ENCODE results near the gene PLCH2. TPM values are rescaled to one million over a fixed set of nuclear protein-coding genes. Genes with fewer than 3 reads are reported as not detected.
A peak's percentile ranks its signal among the peaks of the same experiment; 100 is the strongest.

The PLCH2 gene
- total RNA-seq, 1 donor from 2014 or later: 61.4 TPM

- Mint-ChIP-seq H3K9me3 (ENCODE audit: unreplicated experiment) (peaks cover 4% of the 10 kb centered on the region), H3K27ac (ENCODE audit: unreplicated experiment) (no peak within 1 kb of the TSS), H3K36me3 (ENCODE audit: unreplicated experiment) (no peaks in the 10 kb centered on the region), H3K4me3 (ENCODE audit: unreplicated experiment) (peak within 1 kb of the TSS; percentile 61), H3K27me3 (ENCODE audit: unreplicated experiment) (peaks cover 14% of the 10 kb centered on the region), H3K4me1 (ENCODE audit: low read depth, unreplicated experiment) (peaks cover 14% of the 10 kb centered on the region)
- TF ChIP-seq CTCF (IDR thresholded peaks at IDR 0.05; ENCODE audit: partially characterized antibody, unreplicated experiment): no peak
- peak; percentile 82 for DNase-seq
Measured at GRCh38 chr1:2529784-2530512, 53.9 kb downstream of the PLCH2 start, which contains the start of gene HES5. HES5 (minus strand) TSS chr1:2530263; CDS start chr1:2530164, 99 bp downstream.

GRCh38 chr1:2530513-2531361, 54.6 kb downstream of the PLCH2 start:
- H3K36me3 Mint-ChIP-seq (ENCODE audit: unreplicated experiment): no peaks in the 10 kb centered on the region
- TF ChIP-seq CTCF (IDR thresholded peaks at IDR 0.05; ENCODE audit: partially characterized antibody, unreplicated experiment): no peak
- H3K4me3 Mint-ChIP-seq (ENCODE audit: unreplicated experiment): no peak overlapping the region
- DNase-seq: no peak
- H3K4me1 Mint-ChIP-seq (ENCODE audit: low read depth, unreplicated experiment): peaks cover 14% of the 10 kb centered on the region
- no peak overlapping the region for H3K27ac Mint-ChIP-seq (ENCODE audit: unreplicated experiment)
- no peaks in the 10 kb centered on the region for H3K9me3 Mint-ChIP-seq (ENCODE audit: unreplicated experiment)
- peaks cover 17% of the 10 kb centered on the region for H3K27me3 Mint-ChIP-seq (ENCODE audit: unreplicated experiment)

GRCh38 chr1:2532485-2533160, 56.5 kb downstream of the PLCH2 start:
- no peak for TF ChIP-seq CTCF (IDR thresholded peaks at IDR 0.05; ENCODE audit: partially characterized antibody, unreplicated experiment)
- DNase-seq: no peak
- peaks cover 16% of the 10 kb centered on the region for H3K27me3 Mint-ChIP-seq (ENCODE audit: unreplicated experiment)
- no peaks in the 10 kb centered on the region for H3K36me3 Mint-ChIP-seq (ENCODE audit: unreplicated experiment)
- H3K4me1 Mint-ChIP-seq (ENCODE audit: low read depth, unreplicated experiment): peaks cover 15% of the 10 kb centered on the region
- H3K27ac Mint-ChIP-seq (ENCODE audit: unreplicated experiment): no peak overlapping the region
- no peaks in the 10 kb centered on the region for H3K9me3 Mint-ChIP-seq (ENCODE audit: unreplicated experiment)
- H3K4me3 Mint-ChIP-seq (ENCODE audit: unreplicated experiment): no peak overlapping the region

GRCh38 chr1:2533365-2533764, 57.3 kb downstream of the PLCH2 start:
- no peak for DNase-seq
- H3K9me3 Mint-ChIP-seq (ENCODE audit: unreplicated experiment): no peaks in the 10 kb centered on the region
- H3K36me3 Mint-ChIP-seq (ENCODE audit: unreplicated experiment): no peaks in the 10 kb centered on the region
- peaks cover 16% of the 10 kb centered on the region for H3K27me3 Mint-ChIP-seq (ENCODE audit: unreplicated experiment)
- no peak for TF ChIP-seq CTCF (IDR thresholded peaks at IDR 0.05; ENCODE audit: partially characterized antibody, unreplicated experiment)
- H3K4me3 Mint-ChIP-seq (ENCODE audit: unreplicated experiment): peak overlapping the region; percentile 52
- peaks cover 15% of the 10 kb centered on the region for H3K4me1 Mint-ChIP-seq (ENCODE audit: low read depth, unreplicated experiment)
- peak overlapping the region; percentile 52 for H3K27ac Mint-ChIP-seq (ENCODE audit: unreplicated experiment)
